Activated naive CD4-positive, alpha-beta T cell treated with anti-CD3 and anti-CD28 coated beads, Interleukin-2, amount 10 ng/mL, durations not matched to agents 7 days and 5 days (primary cell): Measurements from ENCODE around the gene URM1.

ENCODE experiments used
- CTCF ChIA-PET: fragments of 350-600 bp; sonication (Branson Sonifier 250); formaldehyde crosslinking; loops from one replicate; lab custom pipeline; 2021; ENCODE audit warnings: antibody characterized with exemption; lab: Charles Lee
- DNase-seq: peaks from one replicate; pipeline ENCODE4 v3.0.0-alpha.2; 2020
- H3K27ac Mint-ChIP-seq: one replicate; pipeline ENCODE4 v1.8.0; 2021; ENCODE audit warnings: mild to moderate bottlenecking, moderate library complexity, mixed read lengths
- H3K27me3 Mint-ChIP-seq: one replicate; pipeline ENCODE4 v1.8.0; 2021; ENCODE audit warnings: mild to moderate bottlenecking, mixed read lengths
- H3K36me3 Mint-ChIP-seq: one replicate; pipeline ENCODE4 v1.8.0; 2021; ENCODE audit warnings: mixed read lengths
- H3K4me1 Mint-ChIP-seq: one replicate; pipeline ENCODE4 v1.8.0; 2021; ENCODE audit warnings: mixed read lengths
- H3K4me3 Mint-ChIP-seq: one replicate; pipeline ENCODE4 v1.8.0; 2021; ENCODE audit warnings: mild to moderate bottlenecking, moderate library complexity, mixed read lengths
- H3K9me3 Mint-ChIP-seq: one replicate; pipeline ENCODE4 v1.8.0; 2021; ENCODE audit warnings: mixed read lengths

The URM1 gene

GRCh38 chr9:128361296-128361985, 9.7 kb upstream of the URM1 start:
- Mint-ChIP-seq H3K4me1 (peaks cover 31% of the 10 kb centered on the region), H3K27ac (peak overlapping the region; percentile 88), H3K27me3 (peaks cover 4% of the 10 kb centered on the region), H3K9me3 (no peaks in the 10 kb centered on the region), H3K4me3 (peak overlapping the region; percentile 75), H3K36me3 (no peaks in the 10 kb centered on the region)
- no peak for DNase-seq
- CTCF ChIA-PET, result interaction anchor here (0.9 to 5.2 kb wide), 22 partner anchors 9 to 237 kb away, joined by 3 to 61 read pairs (median 4); partner anchors contain the start of genes CERCAM and URM1

- H3K27ac Mint-ChIP-seq, result peak overlapping the region; percentile 88
- DNase-seq, result peak; percentile 81
- H3K36me3 Mint-ChIP-seq, result no peaks in the 10 kb centered on the region
- CTCF ChIA-PET, result interaction anchor here (0.6 to 5.2 kb wide), 25 partner anchors 8 to 236 kb away, joined by 3 to 61 read pairs (median 4); partner anchors contain the start of genes CERCAM and URM1
- peak overlapping the region; percentile 75 for H3K4me3 Mint-ChIP-seq
- H3K27me3 Mint-ChIP-seq, result peaks cover 4% of the 10 kb centered on the region
- peaks cover 31% of the 10 kb centered on the region for H3K4me1 Mint-ChIP-seq
- H3K9me3 Mint-ChIP-seq, result no peaks in the 10 kb centered on the region
Measured at GRCh38 chr9:128361986-128362646, 9.1 kb upstream of the URM1 start.

- H3K9me3 Mint-ChIP-seq, result no peaks in the 10 kb centered on the region
- H3K4me1 Mint-ChIP-seq, result peaks cover 31% of the 10 kb centered on the region
- CTCF ChIA-PET, result interaction anchor here (0.6 to 5.2 kb wide), 23 partner anchors 7 to 236 kb away, joined by 3 to 61 read pairs (median 4); partner anchors contain the start of genes CERCAM and URM1
- DNase-seq, result no peak
- peaks cover 4% of the 10 kb centered on the region for H3K27me3 Mint-ChIP-seq
- no peak overlapping the region for H3K4me3 Mint-ChIP-seq
- H3K36me3 Mint-ChIP-seq, result no peaks in the 10 kb centered on the region
- H3K27ac Mint-ChIP-seq, result no peak overlapping the region
Measured at GRCh38 chr9:128362774-128363173, 8.4 kb upstream of the URM1 start.

GRCh38 chr9:128365525-128365924, 5.6 kb upstream of the URM1 start:
- Mint-ChIP-seq H3K4me1 (peaks cover 37% of the 10 kb centered on the region), H3K9me3 (no peaks in the 10 kb centered on the region), H3K27me3 (peaks cover 4% of the 10 kb centered on the region), H3K36me3 (no peaks in the 10 kb centered on the region), H3K27ac (peak overlapping the region; percentile 49), H3K4me3 (peak overlapping the region; percentile 6)
- CTCF ChIA-PET, result interaction anchor here (2.2 to 5.2 kb wide), 2 partner anchors 46 to 54 kb away, joined by 5 to 61 read pairs; no protein-coding TSS in a partner anchor
- DNase-seq, result no peak

- Mint-ChIP-seq H3K9me3 (no peaks in the 10 kb centered on the region), H3K27ac (peak overlapping the region; percentile 67), H3K36me3 (peaks cover 7% of the 10 kb centered on the region), H3K4me3 (no peak overlapping the region), H3K4me1 (peaks cover 44% of the 10 kb centered on the region), H3K27me3 (peaks cover 4% of the 10 kb centered on the region)
- no peak for DNase-seq
- CTCF ChIA-PET, result interaction anchor here (2.0 to 2.3 kb wide), 2 partner anchors 28 to 42 kb away, joined by 5 to 8 read pairs; no protein-coding TSS in a partner anchor
Measured at GRCh38 chr9:128369024-128369706, 2.0 kb upstream of the URM1 start.

- no peak for DNase-seq
- H3K4me1 Mint-ChIP-seq, result peaks cover 33% of the 10 kb centered on the region
Measured at GRCh38 chr9:128370367-128370751, 815 bp upstream of the URM1 start.

GRCh38 chr9:128371630-128372117, 500 bp downstream of the URM1 start:
- peaks cover 30% of the 10 kb centered on the region for H3K4me1 Mint-ChIP-seq
- peak overlapping the region; percentile 92 for H3K27ac Mint-ChIP-seq
- peaks cover 9% of the 10 kb centered on the region for H3K36me3 Mint-ChIP-seq
- DNase-seq, result no peak
- H3K27me3 Mint-ChIP-seq, result no peaks in the 10 kb centered on the region
- CTCF ChIA-PET, result interaction anchor here (1.3 to 1.9 kb wide), 3 partner anchors 10 to 67 kb away, joined by 4 to 22 read pairs (median 4); partner anchors contain the start of gene CERCAM
- no peaks in the 10 kb centered on the region for H3K9me3 Mint-ChIP-seq
- H3K4me3 Mint-ChIP-seq, result peak overlapping the region; percentile 89

More at GRCh38 chr9:128370367-128370751, 815 bp upstream of the URM1 start:
- H3K27ac Mint-ChIP-seq, result peak overlapping the region; percentile 92
- peak overlapping the region; percentile 89 for H3K4me3 Mint-ChIP-seq
- CTCF ChIA-PET, result interaction anchor here (0.7 to 2.0 kb wide), 5 partner anchors 8 to 426 kb away, joined by 3 to 5 read pairs (median 4); no protein-coding TSS in a partner anchor
- H3K9me3 Mint-ChIP-seq, result no peaks in the 10 kb centered on the region
- no peaks in the 10 kb centered on the region for H3K27me3 Mint-ChIP-seq
- peaks cover 7% of the 10 kb centered on the region for H3K36me3 Mint-ChIP-seq

GRCh38 chr9:128372188-128372641, 1.0 kb downstream of the URM1 start:
- no peak for DNase-seq
- H3K9me3 Mint-ChIP-seq, result no peaks in the 10 kb centered on the region
- H3K27me3 Mint-ChIP-seq, result no peaks in the 10 kb centered on the region
- peak overlapping the region; percentile 89 for H3K4me3 Mint-ChIP-seq
- peaks cover 30% of the 10 kb centered on the region for H3K4me1 Mint-ChIP-seq
- H3K36me3 Mint-ChIP-seq, result peaks cover 9% of the 10 kb centered on the region
- CTCF ChIA-PET, result interaction anchor here (1.4 to 1.9 kb wide), 2 partner anchors 11 to 48 kb away, joined by 4 to 22 read pairs; partner anchors contain the start of gene CERCAM
- peak overlapping the region; percentile 92 for H3K27ac Mint-ChIP-seq

GRCh38 chr9:128372784-128373183, 1.6 kb downstream of the URM1 start:
- Mint-ChIP-seq H3K4me1 (peaks cover 30% of the 10 kb centered on the region), H3K9me3 (no peaks in the 10 kb centered on the region), H3K27ac (peak overlapping the region; percentile 92), H3K27me3 (no peaks in the 10 kb centered on the region), H3K36me3 (peaks cover 9% of the 10 kb centered on the region), H3K4me3 (peak overlapping the region; percentile 89)
- DNase-seq, result no peak
- CTCF ChIA-PET, result no interaction called here

GRCh38 chr9:128374221-128374675, 3.1 kb downstream of the URM1 start:
- CTCF ChIA-PET, result interaction anchor here (1.2 kb wide), 1 partner anchor 12 kb away, joined by 3 read pairs; no protein-coding TSS in a partner anchor
- no peaks in the 10 kb centered on the region for H3K27me3 Mint-ChIP-seq
- H3K4me1 Mint-ChIP-seq, result peaks cover 30% of the 10 kb centered on the region
- H3K36me3 Mint-ChIP-seq, result peaks cover 14% of the 10 kb centered on the region
- no peak overlapping the region for H3K4me3 Mint-ChIP-seq
- H3K9me3 Mint-ChIP-seq, result no peaks in the 10 kb centered on the region
- no peak for DNase-seq
- H3K27ac Mint-ChIP-seq, result no peak overlapping the region

- peaks cover 16% of the 10 kb centered on the region for H3K36me3 Mint-ChIP-seq
- H3K4me3 Mint-ChIP-seq, result no peak overlapping the region
- DNase-seq, result no peak
- H3K9me3 Mint-ChIP-seq, result no peaks in the 10 kb centered on the region
- no peaks in the 10 kb centered on the region for H3K27me3 Mint-ChIP-seq
- peaks cover 22% of the 10 kb centered on the region for H3K4me1 Mint-ChIP-seq
- no peak overlapping the region for H3K27ac Mint-ChIP-seq
- CTCF ChIA-PET, result interaction anchor here (0.7 kb wide), 1 partner anchor 271 kb away, joined by 3 read pairs; no protein-coding TSS in a partner anchor
Measured at GRCh38 chr9:128375865-128376264, 4.7 kb downstream of the URM1 start.

- no peaks in the 10 kb centered on the region for H3K4me1 Mint-ChIP-seq
- DNase-seq, result no peak
- H3K9me3 Mint-ChIP-seq, result no peaks in the 10 kb centered on the region
- no peaks in the 10 kb centered on the region for H3K27me3 Mint-ChIP-seq
- no peak overlapping the region for H3K4me3 Mint-ChIP-seq
- peaks cover 13% of the 10 kb centered on the region for H3K36me3 Mint-ChIP-seq
- no peak overlapping the region for H3K27ac Mint-ChIP-seq
- CTCF ChIA-PET, result no interaction called here
Measured at GRCh38 chr9:128382261-128382660, 11.1 kb downstream of the URM1 start.

- Mint-ChIP-seq H3K4me1 (no peaks in the 10 kb centered on the region), H3K27ac (no peak overlapping the region), H3K4me3 (no peak overlapping the region), H3K27me3 (no peaks in the 10 kb centered on the region), H3K9me3 (no peaks in the 10 kb centered on the region), H3K36me3 (peaks cover 19% of the 10 kb centered on the region)
- no peak for DNase-seq
- CTCF ChIA-PET, result interaction anchor here (0.7 to 0.8 kb wide), 2 partner anchors 21 to 222 kb away, joined by 3 to 5 read pairs; no protein-coding TSS in a partner anchor
Measured at GRCh38 chr9:128383007-128383753, 12.0 kb downstream of the URM1 start.
